ENCODE data around the gene FBXW5.

Gene FBXW5

DNA sequence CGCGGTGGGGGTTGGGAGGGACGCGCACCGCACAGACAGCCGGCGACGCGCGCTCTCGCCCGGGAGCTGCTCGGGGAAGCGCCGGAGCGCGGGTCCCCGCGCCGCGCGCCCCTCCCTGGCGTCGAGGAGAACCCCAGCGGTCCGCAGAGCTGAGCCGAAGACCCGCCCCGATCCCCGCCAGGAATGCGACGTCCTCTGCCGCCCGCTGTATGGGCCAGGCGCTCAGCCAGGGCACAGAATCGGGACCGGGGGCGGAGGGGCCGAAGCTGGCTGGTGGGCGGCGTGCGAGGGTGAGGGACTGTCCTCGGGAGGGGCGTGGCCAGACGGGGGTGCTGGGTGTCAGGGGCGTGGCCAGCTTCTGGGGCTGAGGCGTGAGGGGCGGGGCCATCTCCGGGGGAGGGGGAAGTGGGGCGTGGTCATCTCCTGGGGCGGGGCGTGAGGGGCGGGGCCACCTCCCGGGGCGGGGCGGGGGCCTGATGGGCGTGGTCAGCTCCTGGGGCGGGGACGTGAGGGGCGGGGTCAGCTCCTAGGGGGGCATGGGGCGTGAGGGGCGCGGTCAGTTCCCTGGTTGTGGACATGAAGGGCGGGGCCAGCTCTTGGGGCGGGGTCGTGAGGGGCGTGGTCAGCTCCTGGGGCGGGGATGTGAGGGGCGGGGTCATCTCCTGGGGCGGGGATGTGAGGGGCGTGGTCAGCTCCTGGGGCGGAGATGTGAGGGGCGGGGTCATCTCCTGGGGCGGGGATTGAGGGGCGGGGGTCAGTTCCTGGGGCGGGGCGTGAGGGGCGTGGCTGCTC, 33.7 kb upstream of the FBXW5 start:
- DNase-seq, result no peak

DNA sequence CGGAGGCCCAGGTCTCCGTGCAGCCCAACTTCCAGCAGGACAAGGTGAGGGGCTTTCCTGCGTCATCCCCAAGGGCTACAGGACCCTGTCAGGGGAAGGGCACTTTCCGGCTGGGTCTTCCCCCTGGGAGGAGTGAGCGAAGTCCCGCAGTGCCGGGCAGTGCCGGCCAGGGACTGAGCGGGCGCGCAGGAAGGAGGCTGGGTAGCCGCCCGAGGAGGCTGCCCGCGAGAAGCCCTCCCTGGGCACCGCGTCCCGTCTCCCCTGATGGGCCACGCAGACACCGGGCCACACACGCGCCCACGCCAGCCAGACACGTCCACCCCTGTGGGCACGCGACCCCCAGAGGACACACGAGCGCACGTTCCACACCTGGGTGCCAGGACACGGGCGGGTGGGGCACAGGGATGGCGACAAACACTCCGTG, 33.1 kb upstream of the FBXW5 start:
- no peak for DNase-seq

DNA sequence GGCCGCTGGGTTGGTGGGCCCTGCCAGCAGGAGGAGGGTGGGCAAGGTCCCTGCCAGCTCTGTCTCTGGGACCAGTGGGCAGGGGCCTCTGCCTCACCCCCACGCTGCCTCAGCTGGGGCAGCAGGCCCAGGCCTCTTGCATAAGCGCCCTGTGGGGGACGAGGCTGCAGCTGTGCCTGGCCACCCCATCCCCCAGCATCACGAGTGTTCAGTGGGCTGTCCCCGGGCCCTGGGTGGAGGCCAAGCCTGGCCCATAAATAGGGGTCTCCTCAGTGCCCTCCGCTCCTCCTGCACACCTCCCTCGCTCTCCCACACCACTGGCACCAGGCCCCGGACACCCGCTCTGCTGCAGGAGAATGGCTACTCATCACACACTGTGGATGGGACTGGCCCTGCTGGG, 32.7 kb upstream of the FBXW5 start, which contains the start of gene PTGDS:
Gene PTGDS (plus strand): TSS at position 282 of the 400 bp plus-strand sequence. CDS start 75 bp downstream, at position 357.
- no peak for DNase-seq

DNA sequence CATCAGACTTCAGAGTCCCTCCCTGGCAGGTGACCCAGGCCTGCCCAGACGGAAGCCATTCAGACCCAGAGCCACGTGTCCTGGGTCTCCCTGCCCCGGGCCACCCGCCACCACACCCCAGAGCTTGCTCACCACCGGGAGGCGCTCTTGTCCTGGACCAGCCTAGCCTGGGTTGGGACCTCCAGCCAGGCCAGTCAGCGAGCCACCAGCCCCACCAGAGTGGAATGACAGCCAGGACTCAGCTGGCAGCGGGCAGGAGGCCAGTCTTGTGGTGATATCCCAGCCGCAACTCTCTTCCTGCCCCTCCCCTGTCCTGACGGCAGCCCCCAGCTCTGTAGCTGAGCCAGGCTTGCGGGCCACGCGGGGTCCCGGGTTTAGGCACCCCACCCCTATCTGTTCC, 31.1 kb upstream of the FBXW5 start:
- DNase-seq, result no peak

GRCh38 chr9:136974817-136975535, 30.4 kb upstream of the FBXW5 start:
- no peak for DNase-seq

- no peak for DNase-seq
Measured at GRCh38 chr9:136973618-136974617, 29.4 kb upstream of the FBXW5 start.

DNA sequence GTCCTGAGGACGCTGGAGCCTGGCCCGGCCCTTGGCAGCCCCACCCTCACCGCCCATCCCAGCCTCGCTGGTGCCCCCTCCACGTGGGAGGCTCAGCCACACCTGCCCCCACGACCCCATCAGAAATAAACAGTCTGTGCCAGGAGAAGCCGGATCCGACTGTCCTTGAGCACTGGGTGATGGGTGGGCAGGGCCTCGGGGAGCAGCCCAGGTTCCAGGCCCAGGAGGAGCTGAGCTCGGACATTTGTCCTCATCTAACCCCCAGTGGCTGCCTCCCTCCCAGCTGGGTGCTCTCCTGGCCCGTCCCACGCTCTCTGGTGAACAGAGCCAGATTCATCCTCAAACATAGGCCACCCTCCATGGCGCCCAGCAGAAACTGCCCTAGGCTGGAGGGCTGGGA, 28.2 kb upstream of the FBXW5 start:
- DNase-seq, result no peak

DNA sequence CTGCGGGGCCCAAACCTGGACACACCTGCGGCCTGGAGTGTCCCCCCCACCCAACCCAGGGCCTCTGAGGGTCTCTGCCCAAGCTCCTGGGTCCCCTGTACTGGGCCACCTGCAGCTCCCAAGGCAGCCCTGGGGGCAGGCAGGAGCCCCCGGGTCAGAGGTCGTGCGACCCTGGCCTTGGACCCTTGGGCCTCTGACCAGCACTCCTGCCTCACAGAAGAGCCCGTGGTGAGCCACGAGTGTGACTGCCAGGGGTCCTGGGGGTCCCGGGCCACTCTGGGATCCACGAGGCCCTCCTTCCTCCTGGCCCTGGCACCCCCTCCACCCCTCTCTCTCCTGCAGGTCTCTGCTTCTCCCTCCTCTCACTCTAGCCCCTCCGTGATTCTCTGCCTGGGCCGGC, 27.8 kb upstream of the FBXW5 start:
- no peak for DNase-seq

- DNase-seq, result no peak
Measured at GRCh38 chr9:136971746-136972145, 27.2 kb upstream of the FBXW5 start.

DNA sequence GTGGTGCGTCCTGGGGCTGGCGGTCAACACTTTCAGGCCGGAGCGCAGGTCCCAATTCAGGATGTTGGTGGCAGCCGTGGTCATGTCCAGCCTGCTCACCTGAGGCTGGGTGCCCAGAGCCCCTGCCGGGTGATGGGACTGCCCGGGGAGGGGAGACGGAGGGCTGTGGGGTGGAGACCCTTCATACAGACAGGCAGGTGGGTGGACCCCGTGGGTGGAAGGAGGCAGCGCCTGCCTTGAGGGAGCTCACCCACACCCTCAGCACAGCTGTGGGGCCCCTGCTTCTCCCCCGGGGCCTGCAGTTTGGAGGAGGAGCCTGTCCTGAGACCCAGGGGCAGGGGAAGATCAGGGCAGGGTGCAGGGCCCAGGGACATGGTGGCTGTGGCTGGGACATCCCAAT, 25.8 kb upstream of the FBXW5 start:
- no peak for DNase-seq

DNA sequence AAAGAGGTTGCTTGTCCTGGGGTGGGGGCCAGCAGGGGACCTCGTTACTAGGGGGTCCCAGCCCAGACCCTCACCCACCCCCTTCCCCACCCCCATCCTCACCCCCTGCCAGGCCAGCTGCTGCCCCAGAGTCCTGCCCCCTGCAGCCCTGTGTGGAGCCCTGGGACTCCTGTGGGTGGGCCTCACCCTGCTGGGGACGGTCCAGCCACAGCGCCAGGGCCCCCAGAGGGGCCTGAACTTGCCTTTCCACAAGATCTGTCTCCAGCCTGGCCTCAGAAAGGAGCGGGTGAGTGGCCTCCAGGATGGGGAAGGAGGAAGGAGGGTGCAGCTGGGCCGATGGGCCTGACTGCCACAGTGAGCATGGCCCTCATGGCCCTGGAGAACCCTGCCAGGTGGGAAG, 25.2 kb upstream of the FBXW5 start:
- no peak for DNase-seq

GRCh38 chr9:136969150-136969549, 24.6 kb upstream of the FBXW5 start:
- DNase-seq, result no peak

DNA sequence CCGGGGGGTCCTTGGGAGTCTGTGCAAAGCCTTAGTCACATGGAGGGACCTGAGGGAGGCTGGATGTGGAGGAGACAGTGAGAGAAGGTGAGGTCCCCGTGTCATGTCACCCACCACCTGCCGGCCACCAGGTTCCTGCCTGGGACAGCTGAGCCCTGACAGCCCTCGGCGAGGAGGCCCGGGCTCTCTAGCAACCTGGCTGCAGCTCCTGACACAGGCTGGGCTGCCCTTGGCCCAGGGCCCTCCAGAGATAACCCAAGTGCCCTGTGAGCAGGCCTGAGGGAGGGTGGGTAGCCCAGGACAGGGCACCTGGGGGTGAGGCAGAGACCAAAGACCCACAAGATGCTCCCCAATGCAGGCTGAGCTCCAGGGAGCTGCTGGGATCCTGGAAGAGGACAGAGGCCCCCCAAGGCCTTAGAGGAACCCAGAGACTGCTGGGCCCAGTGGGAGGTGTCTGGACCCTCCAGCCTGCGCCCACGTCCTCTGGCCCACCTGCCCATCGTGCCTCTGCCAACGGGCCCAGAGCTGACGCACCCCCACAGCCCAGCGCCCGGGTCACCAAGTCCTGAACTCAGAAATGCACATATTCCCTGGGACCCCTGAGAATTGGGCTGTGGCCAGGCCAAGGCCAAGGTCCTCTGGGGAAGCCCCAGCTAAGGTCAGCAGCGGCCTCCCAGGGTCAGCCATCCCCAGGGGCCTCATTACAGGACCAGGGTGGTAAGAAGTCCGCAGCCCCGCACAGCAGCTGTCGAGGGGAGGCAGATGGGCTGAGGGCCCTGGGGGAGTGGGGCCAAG, 24.0 kb upstream of the FBXW5 start:
- DNase-seq, result no peak

DNA sequence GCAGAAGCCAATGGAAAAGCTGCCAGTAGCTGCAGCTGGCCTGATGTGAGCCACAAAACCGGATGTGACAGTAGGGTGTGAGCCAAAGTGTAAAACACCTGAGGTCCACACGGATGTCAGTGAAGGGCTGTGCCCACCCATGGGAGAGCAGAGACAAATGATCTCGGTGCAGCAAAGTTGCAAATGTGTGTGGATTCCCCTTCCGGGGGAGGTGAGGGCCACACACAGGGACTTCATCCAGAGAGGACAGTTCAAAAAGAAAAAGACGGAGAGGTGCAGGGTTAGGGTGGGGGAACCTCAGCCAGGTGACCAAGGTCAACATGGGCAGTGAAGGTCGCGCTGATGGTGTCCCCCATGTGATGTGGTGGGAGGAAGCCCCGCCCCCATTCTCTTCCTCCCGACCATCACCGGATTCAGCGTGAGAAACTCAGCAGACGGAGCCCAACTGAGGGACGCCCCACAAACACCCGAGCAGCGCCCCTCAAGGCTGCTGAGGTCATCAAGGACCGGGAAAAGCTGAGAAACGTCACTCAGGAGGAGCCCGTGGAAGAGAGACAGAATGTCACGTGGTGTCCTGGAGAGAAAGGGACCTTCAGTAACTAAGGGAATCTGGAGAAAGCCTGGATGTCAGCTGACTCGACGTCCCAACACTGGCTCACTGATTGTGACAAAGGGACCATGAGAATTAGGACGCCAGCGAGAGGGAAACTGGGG, 21.4 kb upstream of the FBXW5 start:
- DNase-seq, result no peak

- no peak for DNase-seq
Measured at GRCh38 chr9:136964833-136965422, 20.4 kb upstream of the FBXW5 start.

- no peak for DNase-seq
Measured at GRCh38 chr9:136964171-136964689, 19.7 kb upstream of the FBXW5 start.

- no peak for DNase-seq
Measured at GRCh38 chr9:136963751-136964150, 19.2 kb upstream of the FBXW5 start.

GRCh38 chr9:136963341-136963740, 18.8 kb upstream of the FBXW5 start:
- no peak for DNase-seq

DNA sequence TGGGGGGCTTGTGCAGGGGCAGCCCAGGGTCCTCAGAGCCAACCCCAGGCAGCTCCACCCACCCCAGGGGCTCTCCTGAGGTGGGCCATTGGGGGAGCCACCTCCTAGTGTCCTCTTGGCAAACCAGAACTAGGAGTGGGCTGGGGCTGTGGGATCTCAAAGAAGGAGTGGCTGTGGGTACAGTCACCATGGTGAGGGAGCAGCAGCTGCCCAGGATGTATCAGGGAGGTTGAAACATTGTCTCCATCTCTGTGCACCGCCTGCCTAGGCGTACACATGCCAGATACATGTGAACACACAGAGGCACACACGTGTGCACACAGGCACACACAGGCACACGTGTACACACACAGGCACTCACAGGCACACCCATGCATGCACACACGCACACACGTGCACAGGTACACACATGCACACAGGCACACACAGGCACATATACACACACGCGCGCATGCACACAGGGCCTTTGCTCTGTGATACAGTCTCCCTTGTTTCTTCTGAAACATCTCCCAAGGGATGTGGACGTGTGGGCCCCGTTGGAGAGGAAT, 18.2 kb upstream of the FBXW5 start:
- DNase-seq, result no peak

DNA sequence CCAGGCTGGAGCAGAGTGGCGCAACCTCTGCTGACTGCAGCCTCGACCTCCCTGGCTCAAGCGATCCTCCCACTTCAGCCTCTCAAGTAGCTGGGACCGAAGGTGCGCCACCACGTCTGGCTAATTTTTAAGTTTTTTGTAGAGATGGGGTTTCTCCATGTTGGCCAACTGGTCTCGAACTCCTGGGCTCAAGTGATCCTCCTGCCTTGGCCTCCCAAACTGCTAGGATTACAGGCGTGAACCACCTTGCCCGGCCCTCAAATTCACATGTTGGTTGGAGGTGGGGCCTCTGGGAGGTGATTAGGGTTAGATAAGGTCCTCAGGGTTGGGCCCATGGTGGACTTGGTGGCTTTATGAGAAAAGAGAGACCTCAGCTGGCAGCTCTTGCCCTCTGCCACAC, 17.6 kb upstream of the FBXW5 start:
- DNase-seq, result no peak

All from NCI-H2081 treated with DMSO at 0.1 percent for 48 hours (cell line).